Fibroblast of villous mesenchyme (primary cell): Measurements from ENCODE around the gene MGLL. TPM values are rescaled to one million over a fixed set of nuclear protein-coding genes. Genes with fewer than 3 reads are reported as not detected.
A peak's percentile ranks its signal among the peaks of the same experiment; 100 is the strongest.

ENCODE experiments used
- DNase-seq: peaks from one replicate; pipeline ENCODE4 v3.0.0-alpha.2; 2010; ENCODE audit warnings: low read depth
- H3K4me3 ChIP-seq: 2 replicates; pipeline ENCODE4 v1.5.1; 2011; ENCODE audit warnings: low read depth, mild to moderate bottlenecking, low read length
- total RNA-seq: library from RNA; depleted of rRNA; stranded (reverse); fragments of >200 nt; gene quantifications from 2 replicates; pipeline ENCODE4 v1.2.3, GENCODE V29; 2012
- TF ChIP-seq, protein P1 (sequence below): IDR thresholded peaks from 2 replicates; pipeline ENCODE4 v1.5.1; 2012; ENCODE audit warnings: low read depth, mild to moderate bottlenecking, low read length; ENCODE audit not compliant: insufficient read depth

MGLL gene
- total RNA-seq, 1 donor, result 141 TPM

- no peak for DNase-seq
- TF ChIP-seq, protein P1, sequence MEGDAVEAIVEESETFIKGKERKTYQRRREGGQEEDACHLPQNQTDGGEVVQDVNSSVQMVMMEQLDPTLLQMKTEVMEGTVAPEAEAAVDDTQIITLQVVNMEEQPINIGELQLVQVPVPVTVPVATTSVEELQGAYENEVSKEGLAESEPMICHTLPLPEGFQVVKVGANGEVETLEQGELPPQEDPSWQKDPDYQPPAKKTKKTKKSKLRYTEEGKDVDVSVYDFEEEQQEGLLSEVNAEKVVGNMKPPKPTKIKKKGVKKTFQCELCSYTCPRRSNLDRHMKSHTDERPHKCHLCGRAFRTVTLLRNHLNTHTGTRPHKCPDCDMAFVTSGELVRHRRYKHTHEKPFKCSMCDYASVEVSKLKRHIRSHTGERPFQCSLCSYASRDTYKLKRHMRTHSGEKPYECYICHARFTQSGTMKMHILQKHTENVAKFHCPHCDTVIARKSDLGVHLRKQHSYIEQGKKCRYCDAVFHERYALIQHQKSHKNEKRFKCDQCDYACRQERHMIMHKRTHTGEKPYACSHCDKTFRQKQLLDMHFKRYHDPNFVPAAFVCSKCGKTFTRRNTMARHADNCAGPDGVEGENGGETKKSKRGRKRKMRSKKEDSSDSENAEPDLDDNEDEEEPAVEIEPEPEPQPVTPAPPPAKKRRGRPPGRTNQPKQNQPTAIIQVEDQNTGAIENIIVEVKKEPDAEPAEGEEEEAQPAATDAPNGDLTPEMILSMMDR, result no peak
- H3K4me3 ChIP-seq, result no peak overlapping the region
Measured at GRCh38 chr3:127674790-127675189, 147.5 kb downstream of the MGLL start.

DNA sequence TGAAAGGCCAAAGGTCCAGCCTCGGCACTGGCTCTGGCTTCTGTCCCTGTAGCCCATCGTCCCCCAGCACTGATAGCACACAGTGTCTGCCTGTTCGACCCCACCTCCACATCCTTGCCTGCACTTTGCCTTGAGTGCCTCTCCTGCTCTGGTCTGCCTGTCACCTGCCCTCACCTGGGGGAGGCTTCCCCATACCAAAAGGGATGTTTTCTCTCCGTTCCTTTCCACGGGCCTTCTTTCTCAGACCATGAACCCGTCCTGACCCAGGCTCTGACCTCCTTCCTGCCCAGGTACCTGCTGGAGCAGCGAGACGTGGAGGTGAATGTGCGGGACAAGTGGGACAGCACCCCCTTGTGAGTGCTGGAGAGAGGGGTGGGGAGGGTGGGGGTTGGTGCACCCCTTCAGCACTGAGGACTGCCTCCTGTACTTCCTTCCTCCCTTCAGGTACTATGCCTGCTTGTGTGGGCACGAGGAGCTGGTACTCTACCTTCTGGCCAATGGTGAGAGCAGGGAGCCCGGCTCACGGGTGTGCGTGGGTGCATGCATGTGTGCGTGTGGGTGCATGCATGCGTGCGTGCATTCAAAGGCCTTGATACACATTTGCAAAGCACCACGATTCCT is 148.1 kb downstream of the MGLL start:
- no peak for DNase-seq
- peak overlapping the region; percentile 79 for H3K4me3 ChIP-seq

DNA sequence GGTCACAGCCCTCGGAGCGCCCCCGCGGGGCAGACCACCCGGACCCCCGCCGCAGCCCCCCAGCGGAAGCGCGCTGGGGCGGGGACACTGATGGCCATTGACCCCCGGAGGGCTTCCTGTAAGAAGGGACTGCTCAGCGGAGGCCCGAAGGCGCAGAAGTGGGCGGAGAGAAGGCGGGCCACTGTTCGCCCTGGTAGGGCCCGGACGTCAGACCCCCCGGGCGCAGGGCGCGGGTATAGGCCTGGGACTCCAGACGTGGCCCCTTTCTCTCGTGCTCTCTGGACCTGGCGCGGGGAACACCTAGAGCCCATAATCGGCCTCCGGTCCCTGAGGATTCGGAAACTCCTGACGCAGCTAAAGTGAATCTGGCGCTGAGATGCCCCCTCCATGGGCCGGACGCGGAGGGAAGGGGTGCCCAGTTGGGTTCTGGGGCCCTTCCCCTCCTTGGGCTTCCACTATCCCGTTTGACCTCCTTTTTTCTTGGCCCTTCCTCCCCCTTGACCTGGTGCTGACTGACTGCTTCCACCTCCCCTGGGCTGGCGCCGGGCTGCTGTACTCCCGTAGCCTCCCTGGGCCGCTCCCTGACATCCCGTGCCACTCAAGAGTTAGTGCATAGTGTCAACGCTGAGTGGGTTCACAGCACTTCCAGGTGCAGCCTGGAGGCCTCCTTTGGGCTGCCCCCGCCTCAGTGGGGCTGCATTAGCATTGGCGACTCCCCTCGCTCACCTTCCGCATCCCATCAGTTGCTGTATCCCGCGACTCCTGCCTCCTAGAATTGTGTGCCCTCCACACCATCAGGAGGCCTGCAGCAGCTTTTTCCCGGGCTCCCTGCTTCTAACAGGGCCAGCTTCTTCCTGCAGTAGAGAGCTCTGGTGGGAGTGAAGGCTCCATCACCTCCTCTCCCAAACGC is 148.9 kb downstream of the MGLL start:
- DNase-seq, result peak; percentile 67
- peak overlapping the region; percentile 79 for H3K4me3 ChIP-seq
- TF ChIP-seq, protein P1, result no peak

More for the DNA sequence above, 148.1 kb downstream of the MGLL start:
- TF ChIP-seq, protein P1, result no peak

- TF ChIP-seq, protein P1, result no peak
- peak; percentile 78 for DNase-seq
- H3K4me3 ChIP-seq, result peak within 1 kb of the TSS; percentile 79
Measured at GRCh38 chr3:127672429-127673190, 149.7 kb downstream of the MGLL start, which contains the start of gene ABTB1. Gene ABTB1, plus strand, starts transcription at chr3:127672952. Its CDS starts 74 bp downstream, at chr3:127673026.

DNA sequence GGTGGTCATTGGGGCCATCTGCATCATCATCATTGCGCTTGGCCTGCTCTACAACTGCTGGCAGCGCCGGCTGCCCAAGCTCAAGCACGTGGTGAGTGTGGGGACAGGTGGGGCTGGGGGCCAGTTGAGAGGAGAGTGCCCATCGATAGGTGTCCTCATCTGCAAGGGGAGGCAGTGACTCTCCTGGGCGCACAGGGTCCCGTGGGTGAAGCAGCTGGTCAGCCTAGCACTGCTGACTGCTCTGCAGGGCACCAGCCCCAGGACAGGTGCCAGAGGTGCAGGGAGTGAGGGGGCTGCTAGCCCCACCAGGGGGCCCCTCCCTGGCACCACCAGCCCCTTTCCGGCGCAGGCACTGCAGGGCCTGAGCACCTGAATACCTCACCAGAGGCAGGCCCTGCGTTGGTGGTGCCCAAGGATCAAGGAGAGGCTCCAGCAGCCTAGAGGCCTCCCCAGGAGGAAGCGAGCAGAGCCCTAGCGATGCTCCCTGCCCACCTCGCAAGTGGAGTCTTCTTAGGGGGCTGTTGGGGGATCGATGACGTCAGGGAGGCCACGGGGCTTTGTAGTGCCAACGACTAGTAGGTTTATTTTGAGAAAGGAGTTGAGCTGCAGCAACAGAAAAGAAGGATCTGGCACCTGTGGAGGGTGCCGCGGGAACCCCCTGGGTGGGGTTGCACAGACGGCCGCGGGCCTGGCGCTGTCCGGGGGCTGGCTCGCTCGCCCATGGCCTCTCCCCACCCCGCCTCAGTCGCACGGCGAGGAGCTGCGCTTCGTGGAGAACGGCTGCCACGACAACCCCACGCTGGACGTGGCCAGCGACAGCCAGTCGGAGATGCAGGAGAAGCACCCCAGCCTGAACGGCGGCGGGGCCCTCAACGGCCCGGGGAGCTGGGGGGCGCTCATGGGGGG is 150.5 kb downstream of the MGLL start:
- TF ChIP-seq, protein P1, result no peak

More for the DNA sequence above, 150.5 kb downstream of the MGLL start:
- DNase-seq, result no peak
- H3K4me3 ChIP-seq, result peak overlapping the region; percentile 72
